ENCODE results near the gene PPIB. TPM values are rescaled to one million over a fixed set of nuclear protein-coding genes. Genes with fewer than 3 reads are reported as not detected.

Gene PPIB
- total RNA-seq, 1 experiment from 2014 or later = 433 TPM

- Histone ChIP-seq H3K23ac (ENCODE audit: insufficient read length, low read depth, low read length) (no peak overlapping the region), H4K91ac (ENCODE audit: insufficient read length, low read depth, low read length) (no peak overlapping the region), H3K23me2 (ENCODE audit: insufficient read length, low read depth, low read length, poor library complexity, severe bottlenecking) (no peaks in the 10 kb centered on the region), H4K20me1 (ENCODE audit: control insufficient read depth, insufficient read depth, insufficient read length) (no peaks in the 10 kb centered on the region), H3K56ac (ENCODE audit: insufficient read length, low read depth, low read length) (no peak overlapping the region), H3K14ac (ENCODE audit: insufficient read depth, low read length) (no peak overlapping the region), H2BK12ac (ENCODE audit: insufficient read length, low read depth, low read length) (no peak overlapping the region), H4K8ac (replicated peaks; ENCODE audit: insufficient read length, low read depth, low read length) (no peak overlapping the region), H3K4me1 (ENCODE audit: insufficient read depth, low read length) (no peaks in the 10 kb centered on the region), H2BK15ac (ENCODE audit: low read depth, low read length) (no peak overlapping the region), H3K4me2 (ENCODE audit: insufficient read depth, insufficient read length, low read length) (no peak overlapping the region), H2AFZ (ENCODE audit: low read length) (no peak overlapping the region), H4K5ac (ENCODE audit: insufficient read length, low read depth, low read length) (no peak overlapping the region), H3T11ph (ENCODE audit: low read length) (no peak overlapping the region), H3K9me3 (ENCODE audit: control insufficient read depth, low read depth, low read length) (no peaks in the 10 kb centered on the region), H2BK120ac (ENCODE audit: low read depth, low read length, poor library complexity, severe bottlenecking) (no peak overlapping the region), H3K27ac (ENCODE audit: insufficient read length, low read depth, low read length) (no peak overlapping the region), H3K79me1 (ENCODE audit: insufficient read depth, low read depth, low read length, poor library complexity, severe bottlenecking) (no peaks in the 10 kb centered on the region), H2BK20ac (ENCODE audit: low read depth, low read length, poor library complexity, severe bottlenecking) (no peak overlapping the region), H2BK5ac (ENCODE audit: insufficient read length, low read length) (no peak overlapping the region), H2AK5ac (ENCODE audit: insufficient read length, low read length) (no peak overlapping the region), H3K4ac (ENCODE audit: low read depth, low read length) (no peak overlapping the region), H3K27me3 (ENCODE audit: insufficient read depth, low read length) (no peaks in the 10 kb centered on the region), H3K9ac (ENCODE audit: extremely low read depth, insufficient read length, low read length) (no peak overlapping the region), H3K79me2 (ENCODE audit: insufficient read depth, low read length) (no peaks in the 10 kb centered on the region), H3K18ac (ENCODE audit: insufficient read length, low read depth, low read length) (no peak overlapping the region)
- Mint-ChIP-seq H3K27ac (no peak overlapping the region), H3K4me1 (no peaks in the 10 kb centered on the region), H3K4me3 (no peak overlapping the region), H3K36me3 (ENCODE audit: insufficient read depth in 1 of 3, low read depth in 3 of 3) (peaks cover 6 to 47% (median 21%) of the 10 kb centered on the region in 3 experiments; a peak in 5 of 7 replicates), H3K27me3 (ENCODE audit: low read depth) (no peaks in the 10 kb centered on the region), H3K9me3 (no peaks in the 10 kb centered on the region)
- TF ChIP-seq, protein P1, sequence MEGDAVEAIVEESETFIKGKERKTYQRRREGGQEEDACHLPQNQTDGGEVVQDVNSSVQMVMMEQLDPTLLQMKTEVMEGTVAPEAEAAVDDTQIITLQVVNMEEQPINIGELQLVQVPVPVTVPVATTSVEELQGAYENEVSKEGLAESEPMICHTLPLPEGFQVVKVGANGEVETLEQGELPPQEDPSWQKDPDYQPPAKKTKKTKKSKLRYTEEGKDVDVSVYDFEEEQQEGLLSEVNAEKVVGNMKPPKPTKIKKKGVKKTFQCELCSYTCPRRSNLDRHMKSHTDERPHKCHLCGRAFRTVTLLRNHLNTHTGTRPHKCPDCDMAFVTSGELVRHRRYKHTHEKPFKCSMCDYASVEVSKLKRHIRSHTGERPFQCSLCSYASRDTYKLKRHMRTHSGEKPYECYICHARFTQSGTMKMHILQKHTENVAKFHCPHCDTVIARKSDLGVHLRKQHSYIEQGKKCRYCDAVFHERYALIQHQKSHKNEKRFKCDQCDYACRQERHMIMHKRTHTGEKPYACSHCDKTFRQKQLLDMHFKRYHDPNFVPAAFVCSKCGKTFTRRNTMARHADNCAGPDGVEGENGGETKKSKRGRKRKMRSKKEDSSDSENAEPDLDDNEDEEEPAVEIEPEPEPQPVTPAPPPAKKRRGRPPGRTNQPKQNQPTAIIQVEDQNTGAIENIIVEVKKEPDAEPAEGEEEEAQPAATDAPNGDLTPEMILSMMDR (conservative IDR thresholded peaks at IDR 0.05) = no peak
- no CpG with 5 or more reads among the region's 5 CpGs for WGBS (ENCODE audit: extremely low coverage, insufficient read length, low lambda C conversion rate)
- DNase-seq = no peak
Observed at GRCh38 chr15:64117759-64118487, 44.9 kb downstream of the PPIB start.
